Cardiac muscle cell (in vitro differentiated cells and primary cell): ENCODE measurements around the gene HEBP1. TPM values are rescaled to one million over a fixed set of nuclear protein-coding genes. Genes with fewer than 3 reads are reported as not detected.

Source experiments
- DNase-seq, 2 donors: peaks; one replicate each; pipeline versions ENCODE4 v3.0.0 to v3.0.0-alpha.2; 2010 to 2017; ENCODE audit warnings: low read depth in 1 of 2, low spot score in 1 of 2
- H3K27ac ChIP-seq: fragments of 200-600 bp; sonication (generic); 2 replicates; pipeline ENCODE4 v1.5.1; 2016
- H3K27me3 ChIP-seq: fragments of 200-600 bp; sonication (generic); 2 replicates; pipeline ENCODE4 v1.6.0; 2016; ENCODE audit warnings: control low read depth
- H3K36me3 ChIP-seq: fragments of 200-600 bp; sonication (generic); 2 replicates; pipeline ENCODE4 v1.5.1; 2016; ENCODE audit warnings: control low read depth
- H3K4me1 ChIP-seq: fragments of 200-600 bp; sonication (generic); 2 replicates; pipeline ENCODE4 v1.8.1; 2017; ENCODE audit warnings: low read depth, mild to moderate bottlenecking, mixed run types
- H3K4me3 ChIP-seq: fragments of 200-600 bp; sonication (generic); 2 replicates; pipeline ENCODE4 v1.5.1; 2016; ENCODE audit warnings: mild to moderate bottlenecking
- H3K9me3 ChIP-seq: fragments of 200-600 bp; sonication (generic); 2 replicates; pipeline ENCODE4 v1.5.1; 2017; ENCODE audit warnings: low read depth, mild to moderate bottlenecking, control low read depth
- CTCF ChIP-seq: IDR thresholded peaks from 2 replicates; pipeline ENCODE4 v1.5.1; 2012; ENCODE audit warnings: low read depth, mild to moderate bottlenecking, low read length
- polyA plus RNA-seq: library from polyadenylated mRNA; unstranded; fragments of >200 nt; fragmentation: Nextera tagmentation; extraction: Ambion mirVana; gene quantifications from 2 replicates; pipeline ENCODE4 v1.2.1, GENCODE V29; 2016
- total RNA-seq: library from RNA; depleted of rRNA; stranded (reverse); fragments of >200 nt; gene quantifications from 2 replicates; pipeline ENCODE4 v1.2.3, GENCODE V29; 2016

The HEBP1 gene
- total and polyA plus RNA-seq, 2 experiments from 2014 or later = 31.2 to 44.1 TPM

DNA sequence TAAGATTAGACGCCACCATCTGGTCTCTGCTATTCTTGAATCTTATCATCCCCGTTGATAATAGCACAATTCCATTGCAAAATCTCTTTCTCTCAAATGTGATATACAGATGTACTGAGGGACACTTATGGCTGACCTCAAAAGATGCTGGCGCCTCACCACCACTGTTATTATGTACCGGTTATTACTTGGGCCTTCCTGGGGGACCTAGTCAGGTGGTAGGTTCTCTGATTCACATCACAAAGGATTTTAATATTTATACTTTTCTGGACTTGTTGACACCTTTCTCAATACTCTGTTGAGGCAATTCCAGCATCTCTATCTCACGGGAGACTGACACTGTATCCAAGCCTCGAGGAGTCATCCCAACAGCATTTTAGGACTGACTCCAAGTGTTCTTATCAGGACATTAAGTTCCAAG, 22.8 kb upstream of the HEBP1 start:
- Histone ChIP-seq H3K27me3 (no peaks in the 10 kb centered on the region), H3K4me1 (no peaks in the 10 kb centered on the region), H3K4me3 (no peak overlapping the region), H3K36me3 (no peaks in the 10 kb centered on the region), H3K27ac (no peak overlapping the region), H3K9me3 (no peaks in the 10 kb centered on the region)
- TF ChIP-seq CTCF = no peak
- DNase-seq = peak in 1 of 2 donors; percentile 71

GRCh38 chr12:13011098-13011497, 11.0 kb upstream of the HEBP1 start:
- no peaks in the 10 kb centered on the region for H3K36me3 ChIP-seq
- no peak for DNase-seq
- no peak for TF ChIP-seq CTCF
- H3K27ac ChIP-seq = no peak overlapping the region
- no peaks in the 10 kb centered on the region for H3K27me3 ChIP-seq
- H3K4me1 ChIP-seq = no peaks in the 10 kb centered on the region
- H3K9me3 ChIP-seq = no peaks in the 10 kb centered on the region
- H3K4me3 ChIP-seq = no peak overlapping the region

DNA sequence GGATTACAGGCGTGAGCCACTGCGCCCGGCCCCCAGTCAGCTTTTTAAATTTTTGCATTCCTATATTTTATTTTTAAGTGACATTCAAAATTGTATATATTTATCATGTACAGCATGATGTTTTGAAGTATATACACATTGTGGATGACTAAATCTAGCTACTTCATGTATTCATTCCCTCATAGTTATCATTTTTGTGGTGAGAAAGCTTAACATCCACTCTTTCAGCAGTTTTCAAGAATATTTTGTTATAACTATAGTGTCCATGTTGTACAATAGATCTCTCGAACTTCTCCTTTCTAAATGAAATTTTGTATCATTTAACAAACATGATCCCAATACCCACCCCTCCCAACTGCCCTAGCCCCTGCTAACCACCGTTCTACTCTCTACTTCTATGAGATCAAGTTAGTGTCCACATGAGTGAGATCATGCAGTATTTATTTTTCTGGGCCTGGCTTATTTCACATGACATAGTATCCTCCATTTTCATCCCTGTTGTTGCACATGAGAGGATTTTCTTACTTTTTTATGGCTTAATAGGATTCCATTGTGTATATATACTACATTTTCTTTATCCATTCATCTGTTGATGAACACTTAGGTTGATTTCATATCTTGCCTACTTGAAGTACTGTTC, 8.8 kb upstream of the HEBP1 start:
- no peak overlapping the region for H3K4me3 ChIP-seq
- H3K27ac ChIP-seq = no peak overlapping the region
- H3K36me3 ChIP-seq = no peaks in the 10 kb centered on the region
- no peaks in the 10 kb centered on the region for H3K9me3 ChIP-seq
- no peak for DNase-seq
- no peaks in the 10 kb centered on the region for H3K4me1 ChIP-seq
- H3K27me3 ChIP-seq = peaks cover 3% of the 10 kb centered on the region
- TF ChIP-seq CTCF = no peak

DNA sequence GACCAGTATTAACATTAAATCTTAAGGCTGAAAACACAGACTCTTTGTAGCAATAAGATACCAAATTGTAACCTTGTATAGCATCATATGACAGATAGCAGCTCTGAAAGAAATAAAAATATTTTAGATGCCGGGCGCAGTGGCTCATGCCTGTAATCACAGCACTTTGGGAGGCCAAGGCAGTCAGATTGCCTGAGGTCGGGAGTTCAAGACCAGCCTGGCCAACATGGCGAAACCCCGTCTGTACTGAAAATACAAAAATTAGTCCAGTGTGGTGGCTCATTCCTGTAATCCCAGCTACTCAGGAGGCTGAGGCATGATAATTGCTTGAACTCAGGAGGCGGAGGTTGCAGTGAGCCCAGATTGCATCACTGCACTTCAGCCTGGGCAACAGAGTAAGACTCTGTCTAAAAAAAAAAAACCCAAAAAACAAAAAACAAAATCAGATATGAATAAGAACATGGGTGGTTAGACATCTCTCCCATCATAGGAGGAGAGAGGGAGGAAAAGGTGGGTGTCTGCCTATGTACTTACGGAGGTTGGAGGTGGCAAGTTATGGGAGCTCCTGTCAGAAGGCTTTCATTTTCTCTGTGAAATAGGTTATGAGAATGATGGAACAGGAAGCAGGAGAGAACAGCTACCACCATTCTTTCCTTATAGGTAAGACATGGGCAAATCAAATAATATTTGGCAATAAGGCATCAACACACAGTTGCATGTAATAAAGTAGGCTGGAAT, 7.6 kb upstream of the HEBP1 start:
- H3K27me3 ChIP-seq = peaks cover 9% of the 10 kb centered on the region
- DNase-seq = no peak
- H3K4me1 ChIP-seq = no peaks in the 10 kb centered on the region
- no peak overlapping the region for H3K4me3 ChIP-seq
- no peak overlapping the region for H3K27ac ChIP-seq
- no peaks in the 10 kb centered on the region for H3K36me3 ChIP-seq
- no peaks in the 10 kb centered on the region for H3K9me3 ChIP-seq
- TF ChIP-seq CTCF = no peak

GRCh38 chr12:13005649-13006048, 5.6 kb upstream of the HEBP1 start:
- Histone ChIP-seq H3K4me3 (no peak overlapping the region), H3K27ac (no peak overlapping the region), H3K9me3 (no peaks in the 10 kb centered on the region), H3K36me3 (no peaks in the 10 kb centered on the region), H3K27me3 (peaks cover 9% of the 10 kb centered on the region), H3K4me1 (no peaks in the 10 kb centered on the region)
- TF ChIP-seq CTCF = no peak
- no peak for DNase-seq
